ENCODE data around the gene EPB41. TPM values are rescaled to one million over a fixed set of nuclear protein-coding genes. Genes with fewer than 3 reads are reported as not detected.

Gene EPB41
- total and polyA plus RNA-seq, 9 of the 15 experiments (the other 6 are each of a cell fraction or from before 2014, with no cell fraction given), result 3.7 to 213 (median 141) TPM

DNA sequence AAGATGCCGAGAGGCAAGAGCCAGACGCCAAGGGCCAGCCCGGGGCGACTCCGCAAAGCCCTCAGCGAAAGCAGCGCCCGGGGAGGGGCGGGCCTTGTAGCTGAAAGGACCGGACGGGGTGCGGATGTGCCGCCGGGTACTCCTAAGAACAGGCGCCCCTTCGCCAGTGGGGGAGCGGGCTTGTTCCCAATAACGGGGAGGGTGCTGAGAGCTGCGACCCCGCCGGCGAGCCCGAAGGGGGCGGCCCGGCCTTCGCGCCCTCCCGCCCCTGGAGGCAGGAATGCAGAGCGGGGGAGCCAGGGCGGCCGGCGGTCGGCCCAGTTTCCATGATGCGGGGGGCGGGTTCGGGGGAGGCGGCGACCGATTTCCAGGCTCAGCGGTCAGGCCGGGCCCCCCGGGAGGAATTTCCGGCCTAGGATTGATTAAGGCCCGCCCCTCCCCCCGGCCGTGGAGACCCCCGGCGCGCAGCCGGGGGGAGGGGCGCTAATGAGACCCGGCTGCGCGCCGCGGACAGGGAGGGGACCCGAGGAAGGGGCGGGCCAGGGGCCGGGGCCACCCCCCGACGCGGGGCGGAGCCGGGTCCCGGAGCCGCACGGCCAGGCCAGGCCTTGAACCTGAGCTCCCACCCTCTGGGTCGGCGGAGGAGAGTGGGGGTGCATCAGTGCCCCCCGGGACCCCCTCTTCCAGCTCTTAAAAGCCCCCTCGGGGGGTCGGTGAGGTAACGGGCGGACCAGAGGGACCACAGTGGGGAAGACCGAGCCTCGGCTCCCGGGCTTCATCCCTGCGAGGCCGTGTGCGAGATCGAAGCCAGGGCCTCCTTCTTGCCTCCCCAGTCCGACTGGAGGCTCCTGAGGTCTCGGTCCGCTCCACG, 210.2 kb downstream of the EPB41 start (continued):
- TF ChIP-seq, protein P1, sequence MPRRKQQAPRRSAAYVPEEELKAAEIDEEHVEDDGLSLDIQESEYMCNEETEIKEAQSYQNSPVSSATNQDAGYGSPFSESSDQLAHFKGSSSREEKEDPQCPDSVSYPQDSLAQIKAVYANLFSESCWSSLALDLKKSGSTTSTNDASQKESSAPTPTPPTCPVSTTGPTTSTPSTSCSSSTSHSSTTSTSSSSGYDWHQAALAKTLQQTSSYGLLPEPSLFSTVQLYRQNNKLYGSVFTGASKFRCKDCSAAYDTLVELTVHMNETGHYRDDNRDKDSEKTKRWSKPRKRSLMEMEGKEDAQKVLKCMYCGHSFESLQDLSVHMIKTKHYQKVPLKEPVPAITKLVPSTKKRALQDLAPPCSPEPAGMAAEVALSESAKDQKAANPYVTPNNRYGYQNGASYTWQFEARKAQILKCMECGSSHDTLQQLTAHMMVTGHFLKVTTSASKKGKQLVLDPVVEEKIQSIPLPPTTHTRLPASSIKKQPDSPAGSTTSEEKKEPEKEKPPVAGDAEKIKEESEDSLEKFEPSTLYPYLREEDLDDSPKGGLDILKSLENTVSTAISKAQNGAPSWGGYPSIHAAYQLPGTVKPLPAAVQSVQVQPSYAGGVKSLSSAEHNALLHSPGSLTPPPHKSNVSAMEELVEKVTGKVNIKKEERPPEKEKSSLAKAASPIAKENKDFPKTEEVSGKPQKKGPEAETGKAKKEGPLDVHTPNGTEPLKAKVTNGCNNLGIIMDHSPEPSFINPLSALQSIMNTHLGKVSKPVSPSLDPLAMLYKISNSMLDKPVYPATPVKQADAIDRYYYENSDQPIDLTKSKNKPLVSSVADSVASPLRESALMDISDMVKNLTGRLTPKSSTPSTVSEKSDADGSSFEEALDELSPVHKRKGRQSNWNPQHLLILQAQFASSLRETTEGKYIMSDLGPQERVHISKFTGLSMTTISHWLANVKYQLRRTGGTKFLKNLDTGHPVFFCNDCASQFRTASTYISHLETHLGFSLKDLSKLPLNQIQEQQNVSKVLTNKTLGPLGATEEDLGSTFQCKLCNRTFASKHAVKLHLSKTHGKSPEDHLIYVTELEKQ (CRISPR knock-in tag; IDR thresholded peaks at IDR 0.05), result no peak
- TF ChIP-seq L3MBTL2 (IDR thresholded peaks at IDR 0.05), result peak; percentile 97
- TF ChIP-seq, protein P2, sequence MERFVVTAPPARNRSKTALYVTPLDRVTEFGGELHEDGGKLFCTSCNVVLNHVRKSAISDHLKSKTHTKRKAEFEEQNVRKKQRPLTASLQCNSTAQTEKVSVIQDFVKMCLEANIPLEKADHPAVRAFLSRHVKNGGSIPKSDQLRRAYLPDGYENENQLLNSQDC (CRISPR knock-in tag; IDR thresholded peaks at IDR 0.05), result no peak
- TF ChIP-seq POLR2B (IDR thresholded peaks at IDR 0.05; ENCODE audit: low read depth, partially characterized antibody), result no peak
- 0 out of 2 replicates have a peak, but pooled peaks have one; percentile 19 for TF ChIP-seq TOE1 (IDR thresholded peaks at IDR 0.05; ENCODE audit: borderline replicate concordance)
- TF ChIP-seq TOE1 (CRISPR knock-in tag; IDR thresholded peaks at IDR 0.05; ENCODE audit: borderline replicate concordance, low read depth), result no peak
- TF ChIP-seq, protein P3, sequence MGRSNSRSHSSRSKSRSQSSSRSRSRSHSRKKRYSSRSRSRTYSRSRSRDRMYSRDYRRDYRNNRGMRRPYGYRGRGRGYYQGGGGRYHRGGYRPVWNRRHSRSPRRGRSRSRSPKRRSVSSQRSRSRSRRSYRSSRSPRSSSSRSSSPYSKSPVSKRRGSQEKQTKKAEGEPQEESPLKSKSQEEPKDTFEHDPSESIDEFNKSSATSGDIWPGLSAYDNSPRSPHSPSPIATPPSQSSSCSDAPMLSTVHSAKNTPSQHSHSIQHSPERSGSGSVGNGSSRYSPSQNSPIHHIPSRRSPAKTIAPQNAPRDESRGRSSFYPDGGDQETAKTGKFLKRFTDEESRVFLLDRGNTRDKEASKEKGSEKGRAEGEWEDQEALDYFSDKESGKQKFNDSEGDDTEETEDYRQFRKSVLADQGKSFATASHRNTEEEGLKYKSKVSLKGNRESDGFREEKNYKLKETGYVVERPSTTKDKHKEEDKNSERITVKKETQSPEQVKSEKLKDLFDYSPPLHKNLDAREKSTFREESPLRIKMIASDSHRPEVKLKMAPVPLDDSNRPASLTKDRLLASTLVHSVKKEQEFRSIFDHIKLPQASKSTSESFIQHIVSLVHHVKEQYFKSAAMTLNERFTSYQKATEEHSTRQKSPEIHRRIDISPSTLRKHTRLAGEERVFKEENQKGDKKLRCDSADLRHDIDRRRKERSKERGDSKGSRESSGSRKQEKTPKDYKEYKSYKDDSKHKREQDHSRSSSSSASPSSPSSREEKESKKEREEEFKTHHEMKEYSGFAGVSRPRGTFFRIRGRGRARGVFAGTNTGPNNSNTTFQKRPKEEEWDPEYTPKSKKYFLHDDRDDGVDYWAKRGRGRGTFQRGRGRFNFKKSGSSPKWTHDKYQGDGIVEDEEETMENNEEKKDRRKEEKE (IDR thresholded peaks at IDR 0.05; ENCODE audit: borderline replicate concordance in 1 of 2, control insufficient read depth in 1 of 2, low read depth in 2 of 2, low read length in 1 of 2), result no peak
- no peak for TF ChIP-seq ATF1 (CRISPR knock-in tag; IDR thresholded peaks at IDR 0.05)
- peak; percentile 84 for TF ChIP-seq ATF1 (tag; IDR thresholded peaks at IDR 0.05)
- TF ChIP-seq, protein P4, sequence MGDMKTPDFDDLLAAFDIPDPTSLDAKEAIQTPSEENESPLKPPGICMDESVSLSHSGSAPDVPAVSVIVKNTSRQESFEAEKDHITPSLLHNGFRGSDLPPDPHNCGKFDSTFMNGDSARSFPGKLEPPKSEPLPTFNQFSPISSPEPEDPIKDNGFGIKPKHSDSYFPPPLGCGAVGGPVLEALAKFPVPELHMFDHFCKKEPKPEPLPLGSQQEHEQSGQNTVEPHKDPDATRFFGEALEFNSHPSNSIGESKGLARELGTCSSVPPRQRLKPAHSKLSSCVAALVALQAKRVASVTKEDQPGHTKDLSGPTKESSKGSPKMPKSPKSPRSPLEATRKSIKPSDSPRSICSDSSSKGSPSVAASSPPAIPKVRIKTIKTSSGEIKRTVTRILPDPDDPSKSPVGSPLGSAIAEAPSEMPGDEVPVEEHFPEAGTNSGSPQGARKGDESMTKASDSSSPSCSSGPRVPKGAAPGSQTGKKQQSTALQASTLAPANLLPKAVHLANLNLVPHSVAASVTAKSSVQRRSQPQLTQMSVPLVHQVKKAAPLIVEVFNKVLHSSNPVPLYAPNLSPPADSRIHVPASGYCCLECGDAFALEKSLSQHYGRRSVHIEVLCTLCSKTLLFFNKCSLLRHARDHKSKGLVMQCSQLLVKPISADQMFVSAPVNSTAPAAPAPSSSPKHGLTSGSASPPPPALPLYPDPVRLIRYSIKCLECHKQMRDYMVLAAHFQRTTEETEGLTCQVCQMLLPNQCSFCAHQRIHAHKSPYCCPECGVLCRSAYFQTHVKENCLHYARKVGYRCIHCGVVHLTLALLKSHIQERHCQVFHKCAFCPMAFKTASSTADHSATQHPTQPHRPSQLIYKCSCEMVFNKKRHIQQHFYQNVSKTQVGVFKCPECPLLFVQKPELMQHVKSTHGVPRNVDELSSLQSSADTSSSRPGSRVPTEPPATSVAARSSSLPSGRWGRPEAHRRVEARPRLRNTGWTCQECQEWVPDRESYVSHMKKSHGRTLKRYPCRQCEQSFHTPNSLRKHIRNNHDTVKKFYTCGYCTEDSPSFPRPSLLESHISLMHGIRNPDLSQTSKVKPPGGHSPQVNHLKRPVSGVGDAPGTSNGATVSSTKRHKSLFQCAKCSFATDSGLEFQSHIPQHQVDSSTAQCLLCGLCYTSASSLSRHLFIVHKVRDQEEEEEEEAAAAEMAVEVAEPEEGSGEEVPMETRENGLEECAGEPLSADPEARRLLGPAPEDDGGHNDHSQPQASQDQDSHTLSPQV (IDR thresholded peaks at IDR 0.05), result peak; percentile 76; the same call in 1 of the 2 replicates
- TF ChIP-seq SMARCA5 (IDR thresholded peaks at IDR 0.05), result no peak
- TF ChIP-seq ZKSCAN3 (CRISPR knock-in tag; IDR thresholded peaks at IDR 0.05), result no peak
- peak; percentile 64; the same call in 1 of the 2 replicates for TF ChIP-seq CTBP1 (IDR thresholded peaks at IDR 0.05; ENCODE audit: borderline replicate concordance)
- peak; percentile 63 for TF ChIP-seq SMAD4 (CRISPR knock-in tag; conservative IDR thresholded peaks at IDR 0.05)
- no peak for TF ChIP-seq MCM7 (IDR thresholded peaks at IDR 0.05)
- TF ChIP-seq CEBPG (CRISPR knock-in tag; IDR thresholded peaks at IDR 0.05), result no peak
- no peak for TF ChIP-seq CEBPG (tag; conservative IDR thresholded peaks at IDR 0.05 in 1 of 2, IDR thresholded peaks at IDR 0.05 in 1 of 2)
